GM19438 (cell line): Measurements from ENCODE around the gene CAP1.
"Not testable (repeated sequence)": the region's sequence is repeated elsewhere in the genome, so short reads cannot be mapped to it uniquely, and the experiment has no call there.

Source experiments
- ATAC-seq: cut with Tn5 transposase; IDR thresholded peaks from one replicate; pipeline ENCODE4 v1.9.1; 2021; ENCODE audit warnings: low read depth; ENCODE audit not compliant: unreplicated experiment

Gene CAP1

GRCh38 chr1:40057310-40058030 lies 16.9 kb downstream of the CAP1 start:
- no peak for ATAC-seq

GRCh38 chr1:40058097-40058452 lies 17.5 kb downstream of the CAP1 start:
- ATAC-seq = no peak

GRCh38 chr1:40058453-40059337 lies 18.2 kb downstream of the CAP1 start:
- no peak for ATAC-seq

GRCh38 chr1:40059338-40059959 lies 18.9 kb downstream of the CAP1 start:
- ATAC-seq = peak; percentile 63

- ATAC-seq = no peak
Observed at GRCh38 chr1:40059960-40060750, 19.6 kb downstream of the CAP1 start.

GRCh38 chr1:40064797-40065499 lies 24.4 kb downstream of the CAP1 start:
- ATAC-seq = no peak

GRCh38 chr1:40067023-40067422 lies 26.5 kb downstream of the CAP1 start:
- ATAC-seq = no peak

GRCh38 chr1:40067851-40068250 lies 27.3 kb downstream of the CAP1 start:
- ATAC-seq = no peak

GRCh38 chr1:40072142-40072541 lies 31.6 kb downstream of the CAP1 start:
- no peak for ATAC-seq

GRCh38 chr1:40073062-40073461 lies 32.5 kb downstream of the CAP1 start:
- ATAC-seq = no peak

GRCh38 chr1:40075266-40075665 lies 34.7 kb downstream of the CAP1 start:
- no peak for ATAC-seq

- no peak for ATAC-seq
Observed at GRCh38 chr1:40076895-40077312, 36.4 kb downstream of the CAP1 start.

- ATAC-seq = no peak
Observed at GRCh38 chr1:40078512-40079333, 38.2 kb downstream of the CAP1 start.

GRCh38 chr1:40079774-40080400 lies 39.4 kb downstream of the CAP1 start:
- no peak for ATAC-seq

GRCh38 chr1:40081871-40082270 lies 41.3 kb downstream of the CAP1 start:
- ATAC-seq = no peak

- ATAC-seq = not testable (repeated sequence)
Observed at GRCh38 chr1:40084750-40085149, 44.2 kb downstream of the CAP1 start.

- ATAC-seq = no peak
Observed at GRCh38 chr1:40090652-40091355, 50.3 kb downstream of the CAP1 start.

- ATAC-seq = no peak
Observed at GRCh38 chr1:40092241-40092640, 51.7 kb downstream of the CAP1 start.
